ENCODE measurements around the gene KRTAP29-1.

KRTAP29-1 gene

GRCh38 chr17:41264599-41264998 lies 38.1 kb downstream of the KRTAP29-1 start:
- no peak for ATAC-seq
- TF ChIP-seq SNAI2 (CRISPR knock-in tag; IDR thresholded peaks at IDR 0.05) (no peak), OSR1 (CRISPR knock-in tag; IDR thresholded peaks at IDR 0.05) (no peak), CSDC2 (CRISPR knock-in tag; IDR thresholded peaks at IDR 0.05) (no peak), CSRNP3 (CRISPR knock-in tag; IDR thresholded peaks at IDR 0.05) (no peak), ZNF565 (CRISPR knock-in tag; conservative IDR thresholded peaks at IDR 0.05; ENCODE audit: low read depth) (no peak), PPARA (CRISPR knock-in tag; IDR thresholded peaks at IDR 0.05; ENCODE audit: borderline replicate concordance) (no peak), ZNF8 (CRISPR knock-in tag; IDR thresholded peaks at IDR 0.05) (no peak), ARNTL (CRISPR knock-in tag; IDR thresholded peaks at IDR 0.05; ENCODE audit: borderline replicate concordance, low read depth) (no peak), ISL1 (CRISPR knock-in tag; IDR thresholded peaks at IDR 0.05) (no peak), TOX (CRISPR knock-in tag; IDR thresholded peaks at IDR 0.05; ENCODE audit: borderline replicate concordance) (no peak), GLIS3 (CRISPR knock-in tag; IDR thresholded peaks at IDR 0.05) (no peak), CREB5 (CRISPR knock-in tag; IDR thresholded peaks at IDR 0.05; ENCODE audit: low read depth) (no peak), RARB (CRISPR knock-in tag; IDR thresholded peaks at IDR 0.05) (no peak), ZFP30 (CRISPR knock-in tag; IDR thresholded peaks at IDR 0.05) (no peak), ZC3H10 (CRISPR knock-in tag; IDR thresholded peaks at IDR 0.05) (no peak), TCF4 (CRISPR knock-in tag; IDR thresholded peaks at IDR 0.05; ENCODE audit: borderline replicate concordance) (no peak), ESRRG (CRISPR knock-in tag; IDR thresholded peaks at IDR 0.05) (no peak)
- TF ChIP-seq, protein P1, sequence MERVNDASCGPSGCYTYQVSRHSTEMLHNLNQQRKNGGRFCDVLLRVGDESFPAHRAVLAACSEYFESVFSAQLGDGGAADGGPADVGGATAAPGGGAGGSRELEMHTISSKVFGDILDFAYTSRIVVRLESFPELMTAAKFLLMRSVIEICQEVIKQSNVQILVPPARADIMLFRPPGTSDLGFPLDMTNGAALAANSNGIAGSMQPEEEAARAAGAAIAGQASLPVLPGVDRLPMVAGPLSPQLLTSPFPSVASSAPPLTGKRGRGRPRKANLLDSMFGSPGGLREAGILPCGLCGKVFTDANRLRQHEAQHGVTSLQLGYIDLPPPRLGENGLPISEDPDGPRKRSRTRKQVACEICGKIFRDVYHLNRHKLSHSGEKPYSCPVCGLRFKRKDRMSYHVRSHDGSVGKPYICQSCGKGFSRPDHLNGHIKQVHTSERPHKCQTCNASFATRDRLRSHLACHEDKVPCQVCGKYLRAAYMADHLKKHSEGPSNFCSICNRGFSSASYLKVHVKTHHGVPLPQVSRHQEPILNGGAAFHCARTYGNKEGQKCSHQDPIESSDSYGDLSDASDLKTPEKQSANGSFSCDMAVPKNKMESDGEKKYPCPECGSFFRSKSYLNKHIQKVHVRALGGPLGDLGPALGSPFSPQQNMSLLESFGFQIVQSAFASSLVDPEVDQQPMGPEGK (CRISPR knock-in tag; IDR thresholded peaks at IDR 0.05; ENCODE audit: borderline replicate concordance): no peak

DNA sequence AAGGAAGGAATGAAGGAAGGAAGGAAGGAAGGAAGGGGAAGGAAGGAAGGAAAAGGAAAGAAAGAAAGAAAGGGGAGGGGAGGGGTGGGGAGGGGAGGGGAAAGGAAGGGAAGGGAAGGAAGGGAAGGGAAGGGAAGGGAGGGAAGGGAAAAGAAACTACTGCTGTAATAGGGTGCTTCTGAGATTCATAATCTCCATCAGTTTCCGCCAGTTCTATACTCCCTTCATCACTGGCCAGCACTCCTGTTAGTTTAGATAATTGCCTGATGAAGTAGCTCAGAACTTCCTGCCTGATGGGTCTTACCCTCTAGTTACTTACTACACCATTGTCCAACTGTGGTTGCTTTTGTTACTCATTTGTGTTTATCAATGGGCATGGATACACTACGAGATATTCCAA lies 39.4 kb downstream of the KRTAP29-1 start:
- ATAC-seq: no peak
- no peak for TF ChIP-seq ISL1 (CRISPR knock-in tag; IDR thresholded peaks at IDR 0.05)
- no peak for TF ChIP-seq SNAI2 (CRISPR knock-in tag; IDR thresholded peaks at IDR 0.05)
- TF ChIP-seq TCF4 (CRISPR knock-in tag; IDR thresholded peaks at IDR 0.05; ENCODE audit: borderline replicate concordance): no peak
- no peak for TF ChIP-seq CSRNP3 (CRISPR knock-in tag; IDR thresholded peaks at IDR 0.05)
- TF ChIP-seq CSDC2 (CRISPR knock-in tag; IDR thresholded peaks at IDR 0.05): no peak
- no peak for TF ChIP-seq OSR1 (CRISPR knock-in tag; IDR thresholded peaks at IDR 0.05)
- no peak for TF ChIP-seq ZFP30 (CRISPR knock-in tag; IDR thresholded peaks at IDR 0.05)
- no peak for TF ChIP-seq ZNF565 (CRISPR knock-in tag; conservative IDR thresholded peaks at IDR 0.05; ENCODE audit: low read depth)
- TF ChIP-seq TSHZ2 (CRISPR knock-in tag; IDR thresholded peaks at IDR 0.05): no peak
- TF ChIP-seq, protein P2, sequence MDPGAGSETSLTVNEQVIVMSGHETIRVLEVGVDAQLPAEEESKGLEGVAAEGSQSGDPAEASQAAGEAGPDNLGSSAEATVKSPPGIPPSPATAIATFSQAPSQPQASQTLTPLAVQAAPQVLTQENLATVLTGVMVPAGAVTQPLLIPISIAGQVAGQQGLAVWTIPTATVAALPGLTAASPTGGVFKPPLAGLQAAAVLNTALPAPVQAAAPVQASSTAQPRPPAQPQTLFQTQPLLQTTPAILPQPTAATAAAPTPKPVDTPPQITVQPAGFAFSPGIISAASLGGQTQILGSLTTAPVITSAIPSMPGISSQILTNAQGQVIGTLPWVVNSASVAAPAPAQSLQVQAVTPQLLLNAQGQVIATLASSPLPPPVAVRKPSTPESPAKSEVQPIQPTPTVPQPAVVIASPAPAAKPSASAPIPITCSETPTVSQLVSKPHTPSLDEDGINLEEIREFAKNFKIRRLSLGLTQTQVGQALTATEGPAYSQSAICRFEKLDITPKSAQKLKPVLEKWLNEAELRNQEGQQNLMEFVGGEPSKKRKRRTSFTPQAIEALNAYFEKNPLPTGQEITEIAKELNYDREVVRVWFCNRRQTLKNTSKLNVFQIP (CRISPR knock-in tag; IDR thresholded peaks at IDR 0.05; ENCODE audit: borderline replicate concordance, low read depth): no peak
- TF ChIP-seq ZFP3 (CRISPR knock-in tag; IDR thresholded peaks at IDR 0.05): no peak
- TF ChIP-seq ZNF8 (CRISPR knock-in tag; IDR thresholded peaks at IDR 0.05): no peak
- TF ChIP-seq BACH2 (CRISPR knock-in tag; IDR thresholded peaks at IDR 0.05; ENCODE audit: borderline replicate concordance): no peak
- no peak for TF ChIP-seq TOX (CRISPR knock-in tag; IDR thresholded peaks at IDR 0.05; ENCODE audit: borderline replicate concordance)
- no peak for TF ChIP-seq GLIS3 (CRISPR knock-in tag; IDR thresholded peaks at IDR 0.05)
- TF ChIP-seq CREB5 (CRISPR knock-in tag; IDR thresholded peaks at IDR 0.05; ENCODE audit: low read depth): no peak
- TF ChIP-seq PPARA (CRISPR knock-in tag; IDR thresholded peaks at IDR 0.05; ENCODE audit: borderline replicate concordance): no peak
